ENCODE data around the gene PDIA5.

Gene PDIA5

DNA sequence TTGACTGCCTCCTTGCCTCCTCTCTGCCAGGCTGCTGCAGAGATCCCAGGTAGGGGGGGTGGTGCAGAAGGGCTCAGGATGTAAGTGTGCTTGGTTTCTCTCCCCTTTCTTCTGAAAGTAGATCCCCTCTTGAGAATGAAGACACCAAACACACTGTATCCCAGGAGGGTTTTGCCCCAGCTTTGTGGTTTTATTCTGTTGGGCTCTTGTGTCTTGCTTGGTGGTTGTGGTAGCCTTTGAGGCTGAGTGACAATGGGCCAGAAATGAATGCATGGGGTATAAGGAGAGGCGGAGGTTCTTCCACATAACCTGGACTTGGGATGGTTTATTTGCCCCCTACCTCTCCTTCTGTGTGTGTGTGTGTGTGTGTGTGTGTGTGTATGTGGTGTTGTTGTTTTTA, 5.7 kb downstream of the PDIA5 start:
- no peak for DNase-seq

DNA sequence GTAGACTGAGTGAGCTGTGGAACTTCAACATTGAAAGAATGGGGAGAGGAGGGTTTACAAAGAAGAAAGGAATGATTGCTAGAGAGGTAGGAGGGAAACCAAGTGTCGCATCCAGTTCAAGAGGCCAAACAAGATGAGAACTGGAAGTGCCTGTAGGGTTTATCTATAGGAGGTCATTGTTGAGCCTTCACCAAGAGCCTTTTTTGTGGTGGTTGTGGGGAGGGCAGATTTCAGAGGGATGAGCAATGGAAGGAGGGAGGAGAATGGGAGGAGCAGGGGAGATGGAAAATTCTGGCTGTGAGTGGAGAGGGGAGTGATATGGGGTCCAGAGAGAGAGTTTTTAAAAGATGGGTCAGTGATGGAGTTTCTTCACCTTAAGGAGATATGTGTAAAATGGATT, 8.5 kb downstream of the PDIA5 start:
- no peak for DNase-seq

DNA sequence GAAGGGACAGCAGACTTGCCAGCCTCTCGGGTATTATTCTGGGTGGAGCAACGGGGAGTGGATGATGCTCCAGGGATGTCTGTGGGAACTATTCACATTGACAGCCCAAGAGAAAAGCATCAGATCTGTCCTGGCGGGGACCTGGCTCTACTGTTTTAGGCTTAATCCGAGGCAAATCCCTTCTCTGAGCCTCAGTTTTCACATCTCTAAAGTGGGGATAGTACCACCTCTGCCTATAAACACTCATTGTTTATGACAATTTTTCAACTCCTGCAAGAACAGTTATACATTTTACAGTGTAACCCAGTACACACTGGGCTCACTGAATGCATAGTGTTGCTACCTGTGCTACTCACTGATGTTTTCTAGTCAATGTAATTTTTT, 9.3 kb downstream of the PDIA5 start:
- DNase-seq: no peak

DNA sequence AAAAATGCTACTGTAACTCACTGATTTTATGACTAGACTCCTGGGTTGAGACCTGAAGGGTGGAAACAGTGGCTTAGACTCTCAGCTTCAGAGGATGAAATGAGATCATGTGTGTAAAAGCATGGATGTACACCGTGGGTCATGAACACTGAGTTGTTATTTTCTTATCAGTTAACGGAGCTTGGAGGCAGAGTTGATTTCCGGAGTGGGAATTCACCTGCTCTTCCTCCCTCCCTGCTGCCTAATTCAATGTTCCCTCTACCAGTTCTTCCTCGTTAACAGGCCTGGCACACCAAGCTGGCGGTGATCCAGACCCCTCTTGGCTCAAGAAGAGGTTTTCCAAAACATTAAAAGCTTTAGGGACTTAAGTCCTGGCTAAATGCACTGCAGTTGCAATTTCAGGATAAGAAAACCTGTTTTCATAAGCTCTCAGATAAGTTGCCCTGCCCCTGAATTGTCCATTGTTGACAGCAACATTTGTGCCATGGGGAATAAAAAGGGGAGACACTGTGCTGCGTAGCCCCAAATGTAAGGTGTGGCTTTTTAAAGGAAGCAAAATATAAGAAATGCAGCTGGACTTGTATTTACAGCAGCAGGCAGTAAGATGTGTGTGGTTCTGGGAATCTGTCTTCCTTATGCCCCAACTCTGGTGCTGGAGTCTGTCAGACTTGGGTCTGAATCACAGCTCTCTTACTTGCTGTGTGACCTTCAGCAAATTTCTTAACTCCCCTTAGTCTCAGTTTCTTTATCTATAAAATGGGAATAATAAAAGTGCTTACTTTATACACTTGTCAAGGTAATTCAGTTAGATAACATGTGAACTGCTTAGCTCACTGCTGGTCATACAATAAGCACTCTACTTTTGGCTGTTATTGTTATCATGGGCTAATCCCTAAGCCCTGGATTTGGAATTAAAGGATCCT, 9.9 kb downstream of the PDIA5 start:
- no peak for DNase-seq

DNA sequence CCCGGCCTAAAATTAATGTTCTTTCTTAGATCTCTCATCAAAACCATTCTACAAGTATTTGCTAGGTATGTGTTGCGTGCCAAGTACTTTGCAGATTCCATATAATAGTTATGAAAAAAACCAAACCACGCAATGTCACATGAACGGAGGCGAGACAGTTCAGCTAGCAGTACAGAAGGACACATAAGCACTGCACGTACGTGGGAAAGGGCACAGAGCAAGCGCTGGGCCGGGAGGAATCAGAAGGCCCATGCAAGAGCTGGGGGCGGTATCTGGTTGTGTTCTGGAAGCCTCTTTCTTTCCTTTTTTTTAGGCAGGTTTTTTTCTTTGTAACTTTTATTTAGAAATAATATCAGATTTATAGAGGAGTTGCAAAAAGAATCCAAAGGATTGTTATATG, 11.3 kb downstream of the PDIA5 start:
- no peak for DNase-seq

DNA sequence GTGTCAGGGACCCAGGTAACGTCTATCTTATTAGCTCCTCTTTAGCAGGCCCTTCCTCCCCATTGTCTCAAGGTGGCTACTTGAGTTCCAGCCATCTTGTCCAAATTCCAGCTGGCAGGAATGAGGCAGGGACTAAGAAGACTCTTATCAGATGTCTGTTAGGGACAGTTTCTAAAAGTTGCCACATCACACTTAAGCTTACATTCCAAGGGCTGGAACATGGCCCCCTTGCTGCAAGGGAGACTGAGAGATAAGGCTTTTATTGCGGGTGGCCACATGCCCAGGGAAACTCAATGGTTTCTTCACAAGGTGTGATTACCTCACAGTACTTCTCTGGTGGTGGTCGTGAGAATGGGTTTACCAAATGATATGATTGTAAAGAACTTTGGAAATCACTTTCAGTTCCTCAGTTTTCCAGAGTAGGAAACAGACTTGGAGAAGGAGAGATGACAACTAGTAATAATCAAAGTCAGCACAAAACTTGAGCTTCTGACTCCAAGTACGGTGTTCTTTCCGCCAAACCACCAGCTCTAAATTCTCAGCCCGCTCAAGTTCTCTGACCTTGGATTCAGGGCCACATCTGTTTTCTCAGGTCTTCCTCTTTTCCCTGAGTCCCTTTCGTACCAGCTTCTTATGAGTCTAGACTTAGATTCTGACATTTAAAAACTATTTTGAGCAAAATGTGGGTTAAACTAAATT, 14.2 kb downstream of the PDIA5 start:
- no peak for DNase-seq

DNA sequence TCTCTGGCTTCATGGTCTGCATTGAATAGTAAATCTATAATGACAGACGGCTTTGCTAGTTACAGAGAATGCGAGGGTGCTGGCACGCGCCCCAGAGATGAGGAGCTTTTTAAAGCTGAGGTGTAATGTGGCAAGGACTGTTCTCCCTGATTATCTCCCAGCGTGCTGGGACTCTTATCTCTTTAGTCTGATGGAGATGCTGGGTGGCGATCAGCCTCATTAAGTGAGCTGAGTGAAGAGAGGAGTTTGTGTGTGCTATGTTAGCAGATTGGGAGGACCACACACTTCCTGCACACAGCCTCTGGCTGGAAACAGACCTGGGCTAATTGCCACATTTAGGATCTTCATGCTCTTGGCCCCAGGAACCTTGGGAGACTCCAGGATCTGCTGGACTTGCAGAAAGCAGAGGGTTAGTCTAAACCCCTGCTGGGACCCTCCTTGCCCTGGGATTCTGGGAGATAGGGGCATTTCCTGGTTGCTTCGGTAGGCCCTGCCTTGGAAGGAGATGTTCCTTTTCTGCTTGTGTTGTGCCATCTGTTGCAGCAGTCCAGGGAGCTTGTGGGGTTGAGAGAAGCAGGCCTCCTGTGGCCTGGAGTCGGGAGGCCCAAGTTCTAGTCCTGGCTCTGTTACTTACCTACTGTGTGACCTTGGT, 15.0 kb downstream of the PDIA5 start:
- no peak for DNase-seq

DNA sequence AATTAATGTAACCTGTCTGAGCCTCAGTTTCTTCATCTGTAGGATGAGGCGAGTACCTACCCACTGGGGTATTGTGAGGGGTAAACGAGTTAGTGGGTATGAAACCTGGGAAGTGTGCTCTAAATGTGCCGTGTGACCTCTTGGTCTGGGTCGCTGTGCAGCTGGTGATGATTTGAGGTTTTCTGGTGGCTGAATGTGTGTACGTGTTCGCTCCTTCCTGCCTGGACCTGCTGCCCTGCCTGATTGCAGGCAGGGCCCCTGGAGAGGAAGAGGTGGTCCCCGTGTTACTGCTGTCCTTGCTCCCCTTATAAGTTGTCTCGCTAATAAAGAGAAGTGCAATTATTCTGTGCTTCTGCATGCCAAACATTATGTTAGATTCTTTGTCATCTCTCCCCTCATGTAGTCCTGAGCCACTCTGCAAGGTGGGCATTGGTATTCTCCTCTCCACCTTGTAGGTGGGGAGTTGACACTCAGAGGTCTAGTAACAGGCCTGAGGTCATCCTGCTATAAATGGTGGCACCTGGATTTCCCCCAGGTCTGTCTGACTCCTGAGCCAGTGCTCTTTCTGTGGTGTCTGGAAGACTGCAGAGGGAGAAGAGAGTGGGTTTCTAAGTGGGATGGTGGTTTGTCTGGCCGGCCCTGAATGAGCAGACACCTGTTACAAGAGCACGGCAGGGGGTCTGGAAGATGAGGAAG, 15.7 kb downstream of the PDIA5 start:
- no peak for DNase-seq

DNA sequence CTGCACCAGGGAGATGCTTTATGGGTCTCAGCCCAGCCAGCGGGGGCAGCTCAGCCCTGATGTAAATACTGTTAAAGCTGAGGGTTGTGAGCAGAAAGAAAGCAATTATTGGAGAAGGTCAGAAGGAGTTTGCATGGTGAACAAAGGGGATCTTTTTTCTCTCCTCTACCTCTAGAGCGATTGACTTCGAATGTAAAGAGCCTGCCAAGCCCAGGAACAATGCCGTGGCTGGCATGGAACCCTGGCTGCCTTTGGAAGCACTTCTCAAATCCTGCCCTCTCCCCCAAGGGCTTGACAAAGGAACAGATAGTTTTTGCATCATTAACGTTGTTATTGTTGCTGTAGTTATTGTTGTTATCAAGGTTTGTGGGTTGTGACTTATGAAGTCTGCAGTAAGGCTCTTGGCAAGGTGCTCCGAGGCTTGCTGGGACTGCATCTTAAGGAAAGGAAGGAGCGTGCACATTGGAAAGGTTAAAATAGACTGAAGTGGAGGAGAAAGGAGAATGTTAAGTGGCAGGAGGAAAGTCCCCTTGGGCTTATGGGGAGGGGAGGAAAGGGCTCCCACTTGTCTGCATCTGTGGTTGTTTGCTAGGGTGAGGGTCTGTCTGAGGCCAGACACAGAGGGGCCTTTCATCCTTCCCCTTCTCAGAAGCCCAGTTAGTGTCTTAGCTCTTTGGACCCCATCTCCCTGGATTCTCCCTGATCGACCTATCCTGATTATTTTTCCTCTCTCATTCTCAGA, 16.7 kb downstream of the PDIA5 start:
- no peak for DNase-seq

DNA sequence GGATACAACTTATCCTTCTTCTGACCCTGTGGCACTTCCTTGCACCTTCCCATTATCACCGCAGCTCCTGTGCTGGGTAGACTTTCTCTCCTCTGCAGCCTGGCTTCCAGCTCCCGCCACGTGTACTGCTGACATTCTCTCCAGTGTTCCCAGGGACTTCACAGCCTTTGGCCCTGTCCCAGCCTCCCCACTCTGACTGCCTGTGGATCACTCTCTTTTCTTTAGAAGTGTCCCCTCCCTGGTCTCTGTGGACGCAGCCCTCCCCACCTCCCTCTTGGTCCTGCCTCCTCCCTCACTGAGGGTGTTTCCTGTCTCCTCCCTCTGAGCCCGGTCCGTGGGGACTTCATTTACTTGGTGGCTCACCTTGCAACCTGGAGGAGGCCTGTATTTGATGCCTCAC, 17.4 kb downstream of the PDIA5 start:
- no peak for DNase-seq

DNA sequence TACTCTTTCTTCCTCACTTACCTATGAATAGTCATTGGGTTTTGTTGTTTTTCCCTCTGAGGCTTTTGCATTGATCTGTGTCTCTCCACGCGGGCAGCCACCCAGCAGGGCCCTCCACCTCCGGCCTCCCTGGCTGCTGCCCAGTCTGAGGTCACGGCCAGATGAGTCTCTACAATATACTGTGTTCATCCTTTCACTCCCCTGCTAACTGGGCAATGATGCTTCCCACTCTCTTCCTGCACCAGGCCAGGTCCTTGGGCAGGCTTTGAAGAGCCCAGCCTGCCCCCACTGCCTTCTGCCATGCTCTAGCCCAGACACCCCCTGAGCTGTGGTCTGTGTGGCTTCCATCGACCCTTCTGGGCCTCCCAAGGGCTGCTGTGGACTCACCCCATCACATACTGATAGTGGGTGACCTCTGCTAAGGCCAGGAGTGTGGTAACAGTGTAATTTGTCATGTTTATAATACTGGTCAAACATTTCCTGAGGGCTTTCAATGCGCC, 18.0 kb downstream of the PDIA5 start:
- no peak for DNase-seq

DNA sequence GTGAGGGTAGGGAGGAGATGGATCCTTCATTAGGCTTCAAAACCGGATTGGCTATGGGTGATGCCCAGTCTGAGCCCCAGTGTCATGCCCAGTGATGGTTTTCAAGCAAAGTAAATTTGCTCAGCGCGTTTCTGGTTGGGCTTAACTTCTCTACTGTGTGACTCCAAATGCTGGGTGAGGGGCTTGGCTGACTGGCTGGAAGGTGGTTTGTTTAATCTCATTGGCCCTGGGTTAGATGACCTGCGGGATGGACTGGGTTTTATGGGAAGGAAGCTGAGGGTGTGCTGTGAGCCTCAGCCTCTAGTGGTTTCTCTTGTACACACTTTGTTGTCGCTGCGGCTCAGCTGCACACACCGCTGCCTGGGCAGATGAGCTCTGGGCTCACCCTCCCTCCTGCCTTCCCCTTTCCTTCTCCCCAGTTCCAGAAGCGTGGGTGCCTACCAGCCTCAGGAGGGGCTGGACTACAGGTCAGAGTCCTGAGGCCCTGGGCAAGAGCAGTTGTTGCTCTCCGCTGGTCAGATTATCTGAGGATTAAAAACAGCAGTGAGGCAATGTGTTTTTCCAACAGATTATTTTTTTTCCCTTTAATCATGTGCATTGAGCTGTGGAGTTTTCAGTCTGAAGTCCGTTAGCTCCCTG, 18.6 kb downstream of the PDIA5 start:
- DNase-seq: no peak

DNA sequence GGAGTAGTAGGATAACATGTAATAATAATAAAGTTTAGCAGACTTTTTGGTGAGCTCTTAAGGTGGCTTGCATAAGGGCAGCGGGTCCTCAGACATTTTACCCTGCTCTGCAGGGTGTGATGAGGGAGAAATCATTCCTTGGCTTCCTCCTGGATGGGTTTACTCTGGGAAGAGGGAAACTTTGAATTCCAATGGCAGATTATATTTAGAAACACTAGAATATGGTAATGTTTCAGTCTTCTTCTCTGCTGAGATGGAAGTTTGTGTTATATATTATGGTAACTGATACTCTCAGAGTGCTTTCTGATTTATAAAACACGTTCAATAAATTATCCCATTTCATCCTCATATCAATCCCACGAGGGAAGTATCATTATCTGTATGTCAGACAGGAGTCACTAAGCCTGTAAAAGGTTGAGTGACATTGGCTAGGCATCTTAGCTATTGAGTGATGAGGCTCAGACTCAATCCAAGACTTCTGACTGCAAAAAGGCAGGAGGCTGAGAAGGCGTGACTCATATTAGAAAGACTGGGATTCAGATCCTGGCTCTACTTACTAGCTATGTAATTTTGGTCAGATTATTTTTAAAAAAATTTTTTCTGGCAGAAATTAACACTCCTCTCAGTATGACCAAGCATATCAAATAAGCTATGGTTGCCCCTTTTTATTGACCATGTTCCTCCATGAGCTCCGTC, 19.3 kb downstream of the PDIA5 start:
- DNase-seq: no peak

DNA sequence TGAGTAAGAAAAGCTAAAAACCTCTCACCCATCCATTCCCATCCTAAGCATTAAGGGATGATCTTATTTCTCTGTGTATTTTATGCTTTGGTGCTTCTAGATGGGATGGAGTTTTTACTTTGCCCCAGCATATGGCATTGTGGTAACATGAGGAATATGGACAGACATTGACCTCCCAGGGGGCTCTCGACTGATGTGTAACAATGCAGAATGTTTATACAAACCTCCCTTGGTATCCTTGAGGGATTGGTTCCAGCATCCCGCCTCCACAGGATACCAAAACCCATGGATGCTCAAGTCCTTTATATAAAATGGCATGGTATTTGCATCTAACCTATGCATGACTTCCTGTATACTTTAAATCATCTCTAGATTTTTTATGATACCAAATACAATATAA, 21.6 kb downstream of the PDIA5 start:
- no peak for DNase-seq

DNA sequence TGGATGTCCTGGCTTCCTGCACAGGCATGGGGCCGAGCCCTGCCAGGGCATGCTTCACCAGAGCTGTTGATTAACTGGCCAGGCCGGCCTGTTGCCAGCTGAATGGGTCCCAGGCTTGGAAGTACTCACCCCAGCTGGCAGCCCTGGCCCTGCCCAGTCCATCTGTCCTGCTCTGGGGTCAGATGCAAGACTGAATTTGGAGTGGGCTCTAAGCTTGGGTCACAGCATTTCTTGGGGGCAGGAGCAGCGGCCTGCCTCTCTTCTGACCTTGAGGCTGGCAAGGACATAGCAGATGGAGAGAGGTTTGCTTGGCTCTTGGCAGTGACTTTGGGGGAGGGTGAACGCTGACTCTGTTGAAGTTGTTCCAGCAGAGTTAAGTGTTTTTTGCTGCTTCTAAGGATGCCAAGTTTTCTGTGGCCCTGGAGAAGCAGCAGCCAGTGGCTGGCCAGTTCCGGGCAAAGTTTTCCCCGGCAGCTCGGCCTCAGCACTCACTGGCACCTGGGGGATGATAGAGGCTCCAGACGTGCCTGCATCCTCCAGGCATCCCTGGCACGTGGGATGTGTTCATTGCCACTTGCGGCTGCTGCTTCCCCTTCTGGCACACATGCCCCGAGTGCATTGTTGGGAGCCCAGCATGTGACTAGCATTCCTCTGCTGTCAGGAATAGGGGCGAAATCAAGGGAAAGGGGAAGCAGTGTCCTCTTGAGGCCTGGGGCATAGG, 22.9 kb downstream of the PDIA5 start:
- no peak for DNase-seq

DNA sequence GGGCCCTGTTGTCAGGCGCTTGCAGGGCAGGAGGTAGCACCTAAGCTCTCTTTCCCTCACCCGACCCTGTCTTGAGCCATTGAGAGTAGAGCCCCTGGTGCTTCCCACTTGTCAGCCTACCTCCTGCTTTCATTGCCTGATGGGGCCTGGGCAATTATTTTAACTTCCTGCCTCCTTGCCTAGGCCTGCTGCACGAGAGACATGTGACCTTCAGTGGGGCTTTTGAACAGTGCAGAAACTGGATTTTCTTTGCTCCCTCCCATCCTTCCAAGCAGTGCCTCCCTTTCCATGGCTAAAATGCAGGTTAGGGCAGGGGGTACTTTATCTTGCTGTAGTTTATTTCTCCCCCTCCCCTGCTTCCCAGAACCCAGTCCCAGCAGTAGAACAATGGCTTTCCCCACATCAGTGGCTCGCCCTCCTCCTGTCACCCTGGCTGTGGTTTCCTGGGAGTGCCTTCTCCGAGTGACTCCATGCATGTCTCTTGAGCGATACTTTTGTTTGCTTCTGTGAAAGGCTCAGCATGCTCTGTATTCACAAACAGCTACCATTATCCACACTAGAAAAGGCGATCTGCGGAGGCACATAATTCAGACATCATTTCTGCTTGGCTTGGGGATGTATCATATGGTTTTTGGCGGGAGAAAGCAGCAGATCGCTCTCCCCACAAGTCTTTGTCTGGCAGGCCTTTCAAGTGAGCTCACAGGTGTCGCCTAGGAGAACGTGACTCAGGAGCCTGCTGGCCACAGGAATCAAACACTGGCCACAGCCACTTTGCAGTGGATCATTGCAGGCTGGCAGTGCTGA, 24.1 kb downstream of the PDIA5 start:
- DNase-seq: no peak

DNA sequence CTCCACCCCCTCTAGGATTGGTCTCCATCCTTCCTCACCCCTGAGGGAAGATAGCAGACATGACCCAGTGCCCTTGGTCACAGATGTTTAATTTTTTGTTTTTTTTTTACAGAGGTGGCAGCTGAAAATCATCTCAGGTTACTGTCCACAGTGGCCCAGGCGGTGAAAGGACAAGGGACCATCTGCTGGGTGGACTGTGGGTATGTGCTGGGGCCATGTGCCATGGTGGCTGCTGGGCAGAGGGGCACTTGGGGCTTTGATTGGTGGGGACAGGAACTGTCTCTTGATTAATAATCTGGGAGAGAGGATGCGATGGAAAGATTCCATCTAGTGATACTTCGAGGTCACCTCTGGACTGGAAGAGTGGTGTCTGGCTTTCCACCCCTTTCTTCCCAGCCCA, 25.4 kb downstream of the PDIA5 start:
- no peak for DNase-seq

DNA sequence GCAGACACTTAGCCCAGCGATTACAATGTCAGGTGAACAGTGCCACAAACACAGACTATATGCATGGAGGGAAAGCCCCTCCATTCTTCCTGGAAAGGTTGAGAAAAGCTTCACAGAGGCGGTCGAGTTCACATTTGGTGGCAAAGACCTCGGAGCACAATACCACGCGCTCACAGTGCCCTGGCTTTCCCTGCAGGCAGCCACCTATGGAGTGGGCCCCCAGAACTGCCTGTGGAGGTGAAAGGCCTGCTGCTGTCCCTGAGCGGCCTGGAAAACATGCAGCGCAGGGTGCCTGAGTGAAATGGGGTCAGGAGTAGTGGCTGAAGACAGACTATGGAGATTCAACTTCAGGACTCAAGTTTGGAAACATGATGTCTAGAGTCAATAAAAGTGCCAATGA, 26.9 kb downstream of the PDIA5 start:
- DNase-seq: no peak

DNA sequence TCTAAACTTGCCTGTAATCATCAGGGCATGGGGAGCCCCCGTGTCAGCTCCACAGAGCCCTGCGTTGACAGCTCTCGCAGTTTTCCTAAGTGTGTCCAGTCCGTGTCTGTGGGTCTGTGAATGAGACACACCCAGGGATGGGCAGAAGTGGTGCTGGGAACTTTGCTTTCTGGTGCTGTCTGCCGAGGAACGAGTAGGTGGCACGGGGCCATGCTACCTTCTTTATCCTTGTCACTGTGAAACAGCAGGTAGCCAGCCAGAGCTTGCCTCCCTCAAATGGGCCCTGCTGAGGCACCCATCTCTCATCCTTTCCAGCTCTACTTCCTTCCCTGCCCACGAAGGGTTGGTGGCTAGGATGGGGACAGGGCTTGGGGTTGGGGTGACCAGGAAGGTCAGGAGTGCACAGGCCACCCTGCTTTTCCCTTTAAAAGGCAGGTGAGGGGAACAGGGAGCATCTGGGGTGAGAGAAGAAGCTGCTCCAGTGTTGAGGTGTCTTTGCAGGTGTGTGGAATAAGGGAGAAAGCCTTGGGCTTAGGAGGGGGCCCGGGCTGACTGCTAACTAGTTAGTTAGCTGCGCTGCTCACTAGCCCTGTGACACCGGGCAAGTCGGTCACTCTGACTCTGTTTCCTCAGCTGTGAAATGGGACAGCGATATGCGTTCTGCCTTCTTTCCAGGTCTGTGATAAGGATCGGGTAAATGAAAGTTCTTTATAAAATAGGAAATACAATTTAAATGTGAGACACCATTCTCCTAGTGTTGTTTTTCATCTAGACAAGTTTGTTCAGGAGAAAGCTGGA, 27.9 kb downstream of the PDIA5 start:
- DNase-seq: no peak
